DMS153 (cell line): ENCODE data around the gene ITPRIP.
A peak's percentile ranks its signal among the peaks of the same experiment; 100 is the strongest.

Experiments used
- DNase-seq: peaks from one replicate; lab custom pipeline; 2025; lab: John Stamatoyannopoulos, UW

The ITPRIP gene

DNA sequence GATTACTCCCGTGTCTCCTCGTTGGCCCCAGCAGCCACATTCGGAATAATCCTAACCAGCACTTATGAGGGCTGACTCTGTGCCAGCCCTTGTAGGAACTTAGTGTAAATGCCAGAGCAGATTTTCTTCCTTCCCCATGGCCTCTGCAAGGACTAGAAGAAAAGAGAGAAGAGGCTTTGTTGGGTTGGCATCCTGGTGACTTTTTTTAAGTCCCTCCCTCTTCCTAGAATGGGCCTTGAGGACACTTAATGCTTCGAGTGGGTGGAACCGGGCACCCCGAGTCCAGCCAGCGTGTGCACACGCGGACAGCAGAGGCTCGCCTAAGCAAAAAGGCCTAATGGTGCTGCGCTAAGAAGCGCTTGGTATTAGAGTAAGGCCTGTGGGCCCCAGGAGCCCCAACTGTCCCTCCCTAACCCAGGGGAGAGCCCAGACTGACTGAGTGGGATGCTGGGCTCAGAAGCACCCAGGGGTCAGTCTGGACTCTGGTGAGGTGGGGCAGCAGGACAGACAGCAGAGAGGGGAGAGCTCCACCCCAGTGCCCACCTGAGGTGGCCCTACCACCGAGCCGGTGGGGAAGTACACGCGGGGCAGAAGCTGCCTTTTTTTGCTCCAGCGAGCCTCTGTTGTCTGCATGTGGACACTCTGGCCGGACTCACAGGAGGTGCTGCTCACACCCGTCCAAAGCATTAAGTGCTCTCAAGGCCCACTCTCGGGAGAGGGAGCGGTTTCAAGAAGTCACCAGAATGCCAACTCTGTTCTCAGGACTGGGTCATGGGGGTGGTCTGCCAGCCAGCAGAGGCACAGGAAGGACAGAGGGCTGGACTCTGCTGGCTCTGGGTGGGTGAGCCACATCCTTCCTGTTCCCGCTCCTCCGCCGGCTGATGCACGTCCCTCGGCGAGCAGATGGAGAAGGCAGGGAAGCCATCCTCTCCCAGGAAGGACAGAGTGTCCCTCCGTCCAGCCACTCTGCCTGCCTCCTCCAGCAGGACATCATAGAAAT lies 12.5 kb downstream of the ITPRIP start:
- DNase-seq: no peak

DNA sequence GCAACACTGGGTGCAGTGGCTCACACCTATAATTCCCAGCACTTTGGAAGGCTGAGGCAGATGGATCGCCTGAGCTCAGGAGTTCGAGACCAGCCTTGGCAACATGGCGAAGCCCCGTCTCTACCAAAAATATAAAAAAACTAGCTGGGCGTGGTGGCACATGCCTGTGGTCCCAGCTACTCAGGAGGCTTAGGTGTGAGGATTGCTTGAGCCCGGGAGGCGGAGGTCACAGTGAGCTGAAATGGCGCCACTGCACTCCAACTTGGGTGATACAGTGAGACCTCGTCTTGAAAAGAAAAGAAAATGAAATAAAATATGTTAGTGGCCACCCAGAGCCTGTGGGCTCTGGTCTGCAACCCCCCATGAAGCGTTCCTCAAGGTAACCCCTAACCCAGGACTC lies 13.3 kb downstream of the ITPRIP start:
- DNase-seq: no peak

DNA sequence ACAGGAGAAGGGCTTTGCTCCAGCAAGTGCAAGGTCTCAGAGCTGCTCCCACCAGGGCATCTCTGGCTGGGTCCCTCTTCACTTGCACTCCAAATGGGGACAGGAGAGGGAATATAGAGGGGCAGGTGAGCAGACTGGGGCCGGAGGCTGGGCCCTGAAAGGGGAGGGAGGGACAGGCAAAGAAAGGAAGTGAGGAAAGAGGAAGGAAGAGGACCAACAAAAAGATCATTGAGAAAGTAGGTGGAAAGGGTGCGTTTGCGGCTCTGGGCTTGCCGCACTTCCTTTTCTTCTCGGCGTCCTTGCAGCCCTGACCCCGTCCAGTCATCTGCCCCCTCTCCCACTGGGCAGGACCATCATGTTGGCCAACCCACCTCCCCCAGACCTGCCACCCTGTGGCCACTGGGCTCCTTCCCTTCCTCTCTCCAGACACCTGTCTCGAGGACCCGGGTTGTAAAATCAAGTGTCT lies 14.0 kb downstream of the ITPRIP start:
- no peak for DNase-seq

DNA sequence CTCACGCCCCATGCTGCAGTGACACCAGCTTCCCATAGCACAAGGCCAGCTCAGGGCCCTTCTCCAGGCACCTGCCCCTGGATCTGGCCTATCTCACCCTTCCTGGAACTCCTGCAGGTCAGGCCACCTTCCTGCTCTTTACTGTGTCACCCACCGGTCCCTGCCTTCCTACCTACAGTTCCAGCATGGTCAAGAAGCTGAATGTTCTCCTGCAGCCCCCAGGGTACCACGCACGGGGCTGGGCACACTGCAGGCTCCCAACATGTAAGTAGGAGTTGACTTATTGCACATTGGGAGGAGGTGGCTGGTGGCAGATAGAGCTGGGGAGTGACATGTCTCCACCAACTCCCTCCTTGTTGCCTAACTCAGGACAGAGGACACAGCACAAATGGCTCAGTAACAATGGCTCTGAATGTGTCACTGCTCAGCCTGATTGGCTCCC lies 14.5 kb downstream of the ITPRIP start:
- no peak for DNase-seq

DNA sequence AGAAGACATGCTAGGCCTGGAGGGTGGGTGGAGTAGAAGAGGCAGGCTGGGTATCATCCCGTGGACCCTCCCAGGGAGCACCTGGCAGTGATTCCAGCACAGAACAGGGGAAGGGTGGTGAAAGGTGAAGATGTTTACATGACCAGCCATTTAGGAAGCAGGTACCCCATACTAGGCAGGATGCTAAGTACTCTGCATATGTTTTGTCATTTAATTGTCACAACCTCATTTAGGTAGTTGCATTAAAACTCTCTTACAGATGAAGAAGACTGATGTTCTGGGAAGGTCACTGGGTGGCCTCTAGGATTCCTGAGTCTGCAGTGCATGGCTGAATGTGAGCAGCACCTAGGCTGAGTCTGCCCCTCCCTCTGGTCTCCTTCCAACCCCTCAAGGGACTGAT lies 15.2 kb downstream of the ITPRIP start:
- DNase-seq: no peak

DNA sequence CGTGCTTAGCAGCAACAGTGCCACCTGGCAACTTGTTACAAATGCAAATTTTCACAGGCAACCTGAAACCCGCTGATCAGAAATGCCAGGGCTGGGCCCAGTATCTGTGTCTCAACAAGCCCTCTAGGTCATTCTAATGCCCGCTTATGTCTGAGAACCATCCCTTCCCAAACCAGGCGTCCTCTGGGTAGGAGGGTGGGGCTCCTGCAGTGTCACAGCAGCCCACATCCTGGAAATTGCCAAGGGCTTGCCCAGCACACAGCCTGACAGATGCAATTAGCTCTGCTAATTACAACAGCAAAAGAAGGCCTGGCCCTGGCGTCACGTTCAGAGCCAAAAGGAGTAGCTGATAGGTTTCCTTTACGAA lies 15.9 kb downstream of the ITPRIP start:
- peak; percentile 50 for DNase-seq

DNA sequence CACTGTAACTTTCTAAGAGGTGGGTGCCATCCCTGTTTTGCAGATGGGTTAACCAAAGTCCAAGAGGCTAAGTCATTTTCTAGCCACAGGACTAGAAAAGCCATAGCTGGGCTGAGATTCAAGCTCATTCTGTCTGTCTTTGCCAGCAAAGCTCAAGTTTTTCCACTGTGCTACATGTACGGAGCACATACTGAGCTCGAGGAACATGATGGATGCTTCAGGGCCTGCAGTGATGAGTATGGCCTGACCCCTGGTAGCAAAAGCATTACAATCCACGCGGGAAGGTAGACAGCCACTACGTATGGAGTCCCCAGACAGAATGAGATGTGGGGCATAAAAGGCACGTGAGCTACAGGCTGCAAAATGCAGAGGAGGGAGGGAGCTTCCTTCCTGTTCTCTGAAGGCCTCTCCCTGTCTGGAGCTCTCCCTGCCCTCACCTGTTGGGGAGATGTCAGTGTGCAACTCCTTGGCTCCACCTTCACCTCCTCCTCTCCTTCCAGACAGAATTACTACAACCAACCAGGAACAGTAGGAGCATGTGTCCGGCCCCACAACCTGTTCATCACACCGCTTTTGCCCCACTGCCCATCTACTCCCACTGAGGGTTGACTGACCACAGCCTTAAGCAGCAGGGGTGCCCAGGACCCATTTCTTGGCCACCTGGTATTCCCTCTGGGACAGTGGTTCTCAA lies 16.4 kb downstream of the ITPRIP start:
- DNase-seq: no peak

DNA sequence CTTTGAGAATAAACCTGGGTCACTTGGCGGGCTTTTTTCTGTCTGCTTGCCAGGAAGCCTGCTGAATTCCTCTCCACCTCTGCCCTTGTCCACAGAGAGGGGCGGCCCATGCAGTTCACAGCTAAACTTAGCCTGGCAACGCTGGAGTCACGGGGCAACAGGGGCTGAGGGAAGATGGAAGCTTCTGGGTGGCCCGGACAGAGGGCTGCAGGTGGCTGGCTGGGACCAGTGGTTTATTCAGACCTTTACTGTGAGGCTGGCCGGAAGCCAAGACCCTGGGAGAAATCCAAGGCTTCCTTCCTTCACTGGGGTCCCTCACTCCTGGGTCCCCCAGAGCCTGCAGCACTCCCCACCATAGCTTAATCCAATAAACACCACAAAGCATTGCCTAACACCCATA lies 17.0 kb downstream of the ITPRIP start:
- DNase-seq: no peak

DNA sequence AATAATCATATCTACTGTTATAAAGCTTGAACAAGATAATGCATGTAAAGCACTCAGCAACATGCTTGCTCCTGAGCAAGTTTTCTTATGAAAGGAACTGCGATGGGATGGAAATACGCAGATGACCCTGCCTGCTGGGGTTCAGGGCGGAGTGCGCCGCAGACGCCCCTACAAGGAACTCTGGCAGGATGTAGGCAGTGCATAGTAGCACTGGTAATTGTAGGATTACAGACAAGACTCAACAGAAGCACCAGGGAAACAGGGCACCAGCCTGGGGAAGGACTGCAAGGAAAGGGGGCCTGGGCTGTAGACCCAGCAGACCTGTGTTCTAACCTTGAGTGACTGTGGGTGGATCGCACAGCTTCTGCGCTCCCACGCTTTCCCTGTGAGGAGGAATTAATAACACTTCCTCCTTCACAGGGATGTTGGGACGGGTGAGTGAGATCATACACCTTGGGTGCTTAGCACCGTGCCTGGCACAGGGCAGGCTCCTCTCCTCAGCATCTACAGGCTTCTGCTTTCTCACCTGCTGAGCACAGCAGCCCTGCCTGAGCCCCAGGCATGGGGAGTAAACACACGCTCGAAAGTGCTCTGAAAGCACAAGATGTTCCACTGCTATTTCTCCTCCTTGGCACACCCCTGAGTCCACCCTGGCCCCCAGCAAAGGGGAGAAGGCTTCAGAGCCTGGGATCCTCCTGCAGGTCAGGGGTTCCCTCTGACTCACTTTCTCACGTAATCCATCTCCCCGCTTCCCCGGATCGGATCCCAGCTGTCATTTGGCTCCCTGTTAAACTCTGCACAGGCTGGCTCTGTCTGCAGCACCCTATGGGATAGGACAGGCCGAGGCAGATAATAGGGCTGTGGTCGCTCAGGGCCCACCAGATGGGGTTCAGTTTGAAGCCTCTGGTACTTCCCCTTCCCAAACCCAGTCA lies 19.2 kb downstream of the ITPRIP start:
- no peak for DNase-seq

DNA sequence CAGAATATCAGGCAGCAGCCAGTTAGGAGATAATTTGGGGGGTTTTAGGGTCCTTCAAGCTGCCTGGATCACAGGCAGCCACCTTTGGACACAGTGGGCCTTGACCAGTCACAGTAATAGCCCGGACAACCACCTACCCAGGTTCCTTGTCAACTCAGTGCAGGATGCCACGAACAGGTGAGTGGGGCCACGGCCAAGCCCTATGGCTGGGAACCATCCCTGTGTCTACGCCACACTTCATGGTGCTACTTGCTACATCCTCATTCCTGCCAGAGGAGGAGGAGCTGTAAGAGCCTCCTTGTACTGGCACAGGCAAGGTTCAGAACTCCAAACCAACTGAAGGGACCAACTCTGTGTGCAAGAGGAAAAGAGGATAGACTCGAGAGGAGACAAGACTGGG lies 19.9 kb downstream of the ITPRIP start:
- no peak for DNase-seq

DNA sequence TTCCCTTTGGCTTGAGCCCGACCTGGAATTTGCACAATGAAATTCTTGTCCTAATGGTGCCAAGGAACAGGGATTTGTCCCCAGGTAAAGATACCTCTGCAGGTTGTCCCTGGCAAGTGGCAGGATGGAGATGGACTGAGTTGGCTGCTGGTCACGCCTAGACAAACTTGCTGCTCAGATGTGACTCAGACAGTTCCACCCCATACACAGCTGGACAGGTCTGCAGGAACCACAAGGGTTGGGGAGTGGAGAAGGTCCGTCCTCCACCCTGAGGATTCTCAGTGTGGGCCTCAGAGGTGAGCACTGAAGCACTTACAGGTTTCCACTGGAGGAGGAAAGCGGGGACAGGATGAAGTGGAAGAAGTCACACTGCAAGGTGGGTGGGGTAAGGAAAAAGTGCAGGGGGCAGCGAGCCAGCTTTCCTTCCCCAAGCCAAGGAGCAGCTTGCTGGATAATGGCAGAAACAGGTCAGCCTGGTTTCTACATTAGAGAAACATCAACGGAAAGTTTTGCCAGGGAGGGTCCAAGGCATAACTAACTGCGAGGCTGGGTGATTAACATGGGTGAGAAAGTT lies 20.5 kb downstream of the ITPRIP start:
- no peak for DNase-seq

DNA sequence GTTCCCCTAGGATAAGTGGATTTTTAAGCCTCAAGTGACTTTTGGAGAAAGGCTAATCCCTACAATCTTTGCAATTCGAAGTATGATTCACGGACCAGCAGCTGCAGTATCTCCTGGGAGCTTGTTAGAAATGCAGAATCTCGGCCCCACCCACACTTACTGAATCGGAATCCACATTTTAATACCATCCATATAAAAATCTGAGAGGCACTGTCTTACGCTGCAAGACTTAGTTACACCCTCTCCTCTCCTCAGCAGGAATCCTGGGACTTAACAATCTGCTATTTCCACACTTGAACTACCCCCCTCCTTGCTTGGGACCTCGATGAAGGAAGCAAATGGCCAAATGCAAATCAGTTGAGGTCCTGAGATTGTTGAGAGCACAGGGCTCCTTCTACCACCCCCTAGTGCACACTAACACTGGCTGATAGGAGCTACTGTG lies 21.0 kb downstream of the ITPRIP start:
- no peak for DNase-seq

DNA sequence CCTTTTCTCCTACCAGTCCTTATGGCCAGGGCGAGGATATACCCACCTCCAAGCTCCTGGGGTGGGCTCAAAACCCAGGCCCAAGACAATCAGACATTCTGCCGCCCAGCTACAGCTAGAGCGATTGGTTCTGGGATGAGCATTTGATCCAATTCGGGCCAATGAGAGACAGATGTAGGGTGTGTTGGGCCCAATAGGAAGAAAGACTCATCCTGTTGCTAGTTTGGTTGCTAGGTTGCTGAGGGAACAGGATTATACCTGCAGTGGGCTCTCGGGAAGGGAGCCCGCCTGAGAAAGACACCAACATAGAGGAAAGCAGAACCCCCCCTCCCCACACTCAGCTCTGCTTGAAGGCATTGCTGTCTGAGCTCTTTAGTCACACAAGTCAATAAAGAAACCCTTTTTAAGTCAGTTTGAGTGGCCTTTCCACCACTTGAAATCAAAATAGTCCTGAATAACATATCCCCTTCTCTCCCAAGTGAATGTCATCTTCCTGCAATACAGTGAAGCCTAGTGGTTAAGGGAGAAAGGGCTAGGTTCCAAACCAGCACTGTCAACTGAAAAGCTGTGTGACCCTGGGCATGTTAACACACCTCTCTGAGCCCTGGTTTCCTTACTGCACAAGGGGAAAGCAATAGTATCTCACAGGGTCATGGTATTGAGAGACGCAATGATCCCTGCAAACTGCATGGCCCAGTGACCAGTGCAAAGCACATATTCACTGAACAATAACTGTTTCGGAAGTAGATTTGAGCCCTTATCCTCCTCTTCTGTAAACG lies 21.8 kb downstream of the ITPRIP start:
- DNase-seq: no peak

DNA sequence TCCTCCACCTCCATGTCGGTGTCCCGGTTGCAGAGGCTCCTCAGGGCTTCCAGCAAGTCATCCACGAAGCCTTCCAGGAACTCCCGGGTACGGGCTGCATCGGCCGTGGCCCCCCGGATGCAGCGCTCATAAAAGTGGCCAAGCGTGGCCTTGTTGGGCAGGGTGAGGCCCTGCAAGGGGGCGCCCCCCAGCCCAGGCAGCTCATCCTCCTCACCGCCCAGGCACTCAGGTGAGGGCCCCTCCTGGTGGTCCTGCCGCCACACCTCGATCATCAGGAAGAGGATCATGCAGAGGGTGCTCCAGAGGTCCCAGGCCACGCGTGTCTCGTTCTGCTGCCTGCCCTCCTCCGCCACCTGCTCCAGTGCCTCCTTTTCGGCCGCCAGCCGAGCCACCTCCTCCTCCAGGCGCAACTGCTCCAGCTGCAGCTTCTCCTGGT lies 22.8 kb downstream of the ITPRIP start:
- no peak for DNase-seq

DNA sequence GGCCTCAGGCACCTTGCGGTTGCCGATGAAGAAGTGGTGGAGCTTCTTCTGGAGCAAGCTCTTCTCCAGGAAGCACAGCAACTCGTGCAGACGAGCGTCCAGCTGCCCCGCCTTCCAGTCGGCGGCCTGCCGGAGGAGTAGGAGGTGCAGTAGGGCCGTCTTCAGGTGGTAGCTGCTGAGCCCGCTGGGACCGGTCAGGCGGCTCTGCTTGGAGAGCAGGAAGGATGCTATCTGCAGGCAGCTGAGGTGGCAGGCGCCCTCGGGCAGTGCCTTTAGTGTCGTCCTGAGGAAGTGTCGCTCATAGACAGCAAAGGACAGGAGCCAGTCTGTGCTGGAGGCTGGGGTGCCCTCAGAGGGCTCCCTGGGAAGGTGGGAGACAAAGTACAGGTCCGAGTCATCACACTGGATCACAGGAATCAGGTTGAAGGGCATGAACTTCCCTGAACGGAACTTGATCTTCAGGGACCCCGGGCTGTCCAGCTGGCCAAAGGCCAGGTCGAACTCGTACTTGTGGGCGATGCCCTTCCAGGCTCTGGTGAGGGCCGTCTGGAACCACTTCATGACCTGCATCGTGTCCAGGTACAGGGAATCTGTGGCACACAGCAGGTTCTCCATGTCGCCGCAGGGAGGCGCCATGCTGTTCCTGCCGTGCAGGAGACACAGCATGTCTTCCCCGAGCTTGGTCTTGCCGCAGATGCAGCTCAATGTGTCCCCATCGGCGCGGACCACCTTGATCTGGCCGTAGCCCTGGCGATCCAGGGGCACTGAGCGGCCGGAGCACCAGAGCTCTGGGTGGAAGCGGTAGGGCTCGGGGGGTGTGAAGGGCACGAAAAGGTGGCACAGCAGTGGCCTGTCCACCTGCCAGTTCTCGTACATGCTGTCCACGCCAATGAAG lies 23.4 kb downstream of the ITPRIP start:
- no peak for DNase-seq

DNA sequence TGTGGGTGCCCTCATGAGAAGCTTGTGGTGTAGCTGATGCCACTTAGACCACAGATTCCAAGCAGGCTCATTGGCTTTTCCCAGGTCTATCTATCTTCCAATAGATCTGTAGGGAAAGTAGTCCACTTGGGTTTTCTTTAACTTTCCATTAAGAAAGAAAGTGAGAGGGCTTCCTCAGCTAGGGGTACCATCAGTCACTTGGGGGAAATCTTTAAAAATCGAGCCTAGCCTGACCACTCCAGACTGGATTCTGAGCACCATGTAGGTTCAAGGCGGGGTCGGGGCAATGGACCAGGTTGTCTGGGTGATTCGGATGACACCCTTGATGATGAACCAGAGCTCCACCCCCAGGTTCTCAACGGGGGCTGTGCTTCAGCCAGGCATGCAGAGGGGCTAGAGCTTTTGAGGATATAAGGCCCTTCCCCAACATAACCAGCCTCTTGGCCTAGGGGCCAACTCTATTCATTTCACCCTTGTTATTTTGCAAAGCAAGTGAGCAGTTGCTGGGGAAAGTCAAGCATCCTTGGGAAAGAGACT lies 27.0 kb downstream of the ITPRIP start:
- no peak for DNase-seq

DNA sequence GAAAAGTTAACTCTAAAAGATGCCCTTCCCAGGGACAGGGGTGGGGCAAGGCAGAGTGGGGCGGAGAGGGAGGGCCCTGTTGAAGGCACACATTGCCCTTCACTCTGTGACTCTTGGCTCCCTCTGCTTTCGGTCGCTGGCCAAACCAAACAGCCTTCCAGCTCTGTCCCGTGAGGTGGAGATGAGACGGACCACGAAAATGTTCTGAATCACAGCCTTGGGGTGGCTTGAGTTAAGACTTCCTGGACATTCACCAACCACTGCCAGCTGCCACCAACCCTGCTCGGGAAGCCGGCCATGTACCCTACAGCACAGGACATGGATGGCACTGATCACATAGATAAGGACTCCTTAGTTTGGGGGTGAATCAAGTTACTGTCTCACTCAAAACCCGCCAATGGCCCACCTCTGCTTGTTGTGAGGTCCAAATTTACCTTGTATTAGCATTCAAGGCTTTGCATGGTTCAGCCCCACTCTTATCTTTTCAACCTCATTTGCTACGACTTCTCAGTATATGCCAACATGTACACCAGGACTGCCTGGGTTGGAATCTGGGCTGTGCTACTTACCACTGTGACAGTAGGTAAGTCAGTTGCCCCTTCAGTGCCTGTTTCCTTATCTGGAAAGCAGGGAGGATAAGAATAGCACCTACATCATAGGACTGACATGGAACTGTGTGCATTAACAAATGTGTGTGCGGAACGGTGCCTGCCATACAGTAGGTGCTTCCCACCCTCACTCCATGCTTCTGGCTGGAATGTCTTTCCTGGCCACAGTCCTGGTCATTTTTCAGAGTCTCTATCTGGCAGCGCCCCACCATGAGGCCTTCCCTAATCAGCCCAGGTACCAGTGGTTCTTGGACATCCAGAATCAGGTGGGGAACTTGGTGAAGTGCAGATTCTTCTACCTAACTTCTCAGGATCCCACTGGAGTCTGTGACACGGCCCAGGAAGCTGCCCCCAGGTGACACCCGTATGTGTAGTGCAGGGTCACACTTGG lies 28.0 kb downstream of the ITPRIP start:
- DNase-seq: no peak

DNA sequence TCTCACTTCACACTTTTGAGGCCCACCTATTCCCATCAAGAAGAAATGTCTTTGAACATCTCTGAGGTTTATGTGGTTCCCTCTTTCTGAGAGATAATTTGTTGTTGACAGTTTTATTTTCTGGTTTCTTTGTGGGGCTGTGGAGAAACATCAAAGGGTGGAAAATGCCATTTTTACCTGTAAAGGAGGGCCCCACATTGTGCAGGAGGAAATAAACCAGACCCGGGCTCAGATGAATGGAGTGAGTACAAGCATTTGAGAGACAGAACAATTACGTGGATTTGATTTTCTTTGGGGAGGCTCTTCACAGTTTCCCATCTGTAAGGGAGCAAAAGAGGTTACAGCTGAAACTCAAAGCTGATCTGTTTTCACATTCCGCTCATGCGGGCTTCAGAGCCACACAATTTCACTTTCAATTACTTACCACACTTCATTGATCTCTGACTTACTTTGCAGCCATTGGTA lies 29.8 kb downstream of the ITPRIP start:
- no peak for DNase-seq
